Activated B cell treated with CpG ODN at 0.5 μM for 24 hours (primary cell): ENCODE measurements around the gene SLC5A7. TPM values are rescaled to one million over a fixed set of nuclear protein-coding genes. Genes with fewer than 3 reads are reported as not detected.

Experiments used
- ATAC-seq: fragments of 200-7000 bp; cut with Tn5 transposase; one replicate; pipeline ENCODE4 v1.10.0; 2021; ENCODE audit warnings: low read depth, mild to moderate bottlenecking, moderate library complexity
- CTCF ChIA-PET: fragments of 350-600 bp; sonication (Branson Sonifier 250); formaldehyde crosslinking; loops from one replicate; lab custom pipeline; 2021; ENCODE audit warnings: antibody characterized with exemption; lab: Charles Lee
- POLR2A ChIA-PET: fragments of 350-600 bp; sonication (Branson Sonifier 250); formaldehyde crosslinking; loops from one replicate; lab custom pipeline; 2021; ENCODE audit warnings: antibody characterized with exemption; lab: Charles Lee
- DNase-seq: peaks from one replicate; pipeline ENCODE4 v3.0.0; 2022
- H3K27ac Mint-ChIP-seq: one replicate; pipeline ENCODE4 v1.8.0; 2020; ENCODE audit warnings: mixed read lengths
- H3K27me3 Mint-ChIP-seq: one replicate; pipeline ENCODE4 v1.8.0; 2021; ENCODE audit warnings: mixed read lengths
- H3K36me3 Mint-ChIP-seq: one replicate; pipeline ENCODE4 v1.8.0; 2021; ENCODE audit warnings: low read depth, mixed read lengths
- H3K4me1 Mint-ChIP-seq: one replicate; pipeline ENCODE4 v1.8.0; 2021; ENCODE audit warnings: mixed read lengths
- H3K4me3 Mint-ChIP-seq: one replicate; pipeline ENCODE4 v1.8.0; 2020; ENCODE audit warnings: mild to moderate bottlenecking, mixed read lengths
- H3K9me3 Mint-ChIP-seq: one replicate; pipeline ENCODE4 v1.8.0; 2020; ENCODE audit warnings: mixed read lengths
- CTCF ChIP-seq: fragments of 200-600 bp; IDR thresholded peaks from one replicate; pipeline ENCODE4 v1.8.0; 2022; ENCODE audit warnings: antibody characterized with exemption, mild to moderate bottlenecking
- intact Hi-C: fragments of 100-400 bp; cut with micrococcal nuclease; formaldehyde crosslinking; loops from one replicate; pipeline ENCODE4 v1.15.1; 2024
- total RNA-seq: library from RNA; stranded (reverse); gene quantifications from 2 replicates; pipeline ENCODE4 v1.2.3, GENCODE V29; 2022

SLC5A7 gene
- total RNA-seq, 1 donor from 2014 or later = not detected

- Mint-ChIP-seq H3K9me3 (peaks cover 2% of the 10 kb centered on the region), H3K36me3 (no peaks in the 10 kb centered on the region), H3K4me1 (no peaks in the 10 kb centered on the region), H3K27ac (no peak overlapping the region), H3K27me3 (no peaks in the 10 kb centered on the region), H3K4me3 (no peak overlapping the region)
- DNase-seq (no peak), ATAC-seq (no peak)
- TF ChIP-seq CTCF = no peak
- CTCF ChIA-PET = no interaction called here
- intact Hi-C loops = no loop called here
- POLR2A ChIA-PET = no interaction called here
Observed at GRCh38 chr2:108010912-108011591, 24.7 kb downstream of the SLC5A7 start.

DNA sequence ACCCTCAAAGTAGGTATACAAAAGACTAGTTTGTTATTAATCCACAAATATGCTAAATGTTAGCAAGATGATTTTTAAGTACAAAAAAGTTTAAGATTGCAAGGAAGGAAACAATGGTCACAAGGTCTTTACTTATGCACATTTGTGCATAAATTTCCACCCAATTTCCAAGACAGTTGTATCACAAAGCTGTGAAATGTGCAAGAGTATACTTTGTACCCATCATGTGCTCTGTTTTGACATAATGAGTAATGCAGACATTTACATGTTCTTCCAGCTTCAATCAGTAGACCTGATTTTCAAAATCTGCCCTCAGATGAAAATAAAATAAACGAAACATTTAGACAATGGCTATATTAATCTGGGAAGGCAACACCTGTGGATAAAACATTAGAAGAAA lies 27.0 kb downstream of the SLC5A7 start:
- intact Hi-C loops = no loop called here
- no peak for ATAC-seq
- peaks cover 2% of the 10 kb centered on the region for H3K9me3 Mint-ChIP-seq
- no peak overlapping the region for H3K4me3 Mint-ChIP-seq
- no peak for DNase-seq
- H3K36me3 Mint-ChIP-seq = no peaks in the 10 kb centered on the region
- CTCF ChIA-PET = no interaction called here
- POLR2A ChIA-PET = no interaction called here
- H3K27ac Mint-ChIP-seq = no peak overlapping the region
- no peaks in the 10 kb centered on the region for H3K4me1 Mint-ChIP-seq
- no peaks in the 10 kb centered on the region for H3K27me3 Mint-ChIP-seq
- TF ChIP-seq CTCF = no peak

DNA sequence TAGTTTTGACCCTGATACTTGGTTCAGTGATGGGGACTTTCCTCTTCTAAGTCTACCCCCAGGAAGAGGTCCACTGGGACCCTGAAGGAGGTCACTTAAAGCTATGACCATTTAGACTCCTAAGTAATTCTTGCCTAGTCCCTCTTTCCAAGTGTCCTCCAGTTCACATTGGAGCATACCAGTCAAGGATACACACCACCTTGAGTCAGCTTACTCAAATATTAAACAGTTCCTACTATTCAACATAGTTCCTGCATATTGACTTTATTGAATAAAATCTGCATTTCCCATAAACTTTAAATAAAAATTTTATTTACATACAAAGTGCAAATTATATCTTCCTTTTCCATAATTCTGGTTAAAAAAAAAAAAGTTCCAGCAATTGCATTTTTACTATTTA lies 36.3 kb downstream of the SLC5A7 start:
- no peak overlapping the region for H3K4me3 Mint-ChIP-seq
- no peak for TF ChIP-seq CTCF
- intact Hi-C loops = no loop called here
- CTCF ChIA-PET = no interaction called here
- no peaks in the 10 kb centered on the region for H3K36me3 Mint-ChIP-seq
- no peak for ATAC-seq
- H3K27ac Mint-ChIP-seq = no peak overlapping the region
- H3K9me3 Mint-ChIP-seq = no peaks in the 10 kb centered on the region
- H3K4me1 Mint-ChIP-seq = no peaks in the 10 kb centered on the region
- H3K27me3 Mint-ChIP-seq = no peaks in the 10 kb centered on the region
- no peak for DNase-seq
- POLR2A ChIA-PET = no interaction called here

- intact Hi-C loops = no loop called here
- ChIA-PET CTCF (no interaction called here), POLR2A (no interaction called here)
- Mint-ChIP-seq H3K9me3 (no peaks in the 10 kb centered on the region), H3K27ac (no peak overlapping the region), H3K4me3 (no peak overlapping the region), H3K4me1 (no peaks in the 10 kb centered on the region), H3K36me3 (no peaks in the 10 kb centered on the region), H3K27me3 (no peaks in the 10 kb centered on the region)
- no peak for TF ChIP-seq CTCF
- DNase-seq (no peak), ATAC-seq (no peak)
Observed at GRCh38 chr2:108023776-108024175, 37.5 kb downstream of the SLC5A7 start.

GRCh38 chr2:108026092-108026794 lies 39.9 kb downstream of the SLC5A7 start:
- CTCF ChIA-PET = no interaction called here
- H3K4me3 Mint-ChIP-seq = no peak overlapping the region
- no peak overlapping the region for H3K27ac Mint-ChIP-seq
- H3K27me3 Mint-ChIP-seq = no peaks in the 10 kb centered on the region
- no peak for TF ChIP-seq CTCF
- H3K9me3 Mint-ChIP-seq = no peaks in the 10 kb centered on the region
- no peaks in the 10 kb centered on the region for H3K4me1 Mint-ChIP-seq
- intact Hi-C loops = no loop called here
- DNase-seq = no peak
- H3K36me3 Mint-ChIP-seq = no peaks in the 10 kb centered on the region
- POLR2A ChIA-PET = no interaction called here
- no peak for ATAC-seq
